ENCODE measurements around the gene TSPAN9.

Gene TSPAN9

DNA sequence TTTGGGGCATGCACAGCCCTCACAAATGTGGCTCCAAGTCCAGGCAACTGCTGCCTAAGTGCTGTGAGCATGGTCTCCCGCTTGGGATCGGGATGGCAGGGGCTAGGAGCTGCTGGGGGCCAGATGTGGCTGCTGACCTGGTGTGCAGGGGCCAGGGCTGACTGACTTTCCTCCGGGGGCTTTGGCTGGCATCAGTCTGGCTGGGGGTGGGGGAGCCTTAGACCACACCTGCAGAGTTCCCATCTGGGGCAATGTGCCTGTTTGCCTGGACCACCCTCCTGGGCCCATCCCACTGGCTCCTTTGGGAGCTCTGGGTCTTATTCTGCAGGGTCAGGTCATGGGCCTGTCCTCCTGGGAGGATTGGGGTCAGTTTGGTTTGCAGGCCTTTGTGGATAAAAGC lies 90.5 kb downstream of the TSPAN9 start:
- no peak overlapping the region for H3K9ac ChIP-seq (ENCODE audit: low read length)
- H3K36me3 ChIP-seq (ENCODE audit: low read length): no peaks in the 10 kb centered on the region
- H3K27me3 ChIP-seq (ENCODE audit: low read length): no peaks in the 10 kb centered on the region
- H3K79me2 ChIP-seq (ENCODE audit: insufficient read depth, low read length): no peaks in the 10 kb centered on the region
- H3K4me2 ChIP-seq (ENCODE audit: low read depth, low read length, poor library complexity, severe bottlenecking): no peak overlapping the region
- H3K9me3 ChIP-seq (ENCODE audit: insufficient read depth, low read length): no peaks in the 10 kb centered on the region
- no peak overlapping the region for H2AFZ ChIP-seq (ENCODE audit: low read depth, low read length, severe bottlenecking)
- H4K20me1 ChIP-seq (ENCODE audit: low read depth, low read length): no peaks in the 10 kb centered on the region
- H3K4me3 ChIP-seq (ENCODE audit: insufficient read depth, low read length, poor library complexity, severe bottlenecking): no peak overlapping the region
- TF ChIP-seq, protein P1, sequence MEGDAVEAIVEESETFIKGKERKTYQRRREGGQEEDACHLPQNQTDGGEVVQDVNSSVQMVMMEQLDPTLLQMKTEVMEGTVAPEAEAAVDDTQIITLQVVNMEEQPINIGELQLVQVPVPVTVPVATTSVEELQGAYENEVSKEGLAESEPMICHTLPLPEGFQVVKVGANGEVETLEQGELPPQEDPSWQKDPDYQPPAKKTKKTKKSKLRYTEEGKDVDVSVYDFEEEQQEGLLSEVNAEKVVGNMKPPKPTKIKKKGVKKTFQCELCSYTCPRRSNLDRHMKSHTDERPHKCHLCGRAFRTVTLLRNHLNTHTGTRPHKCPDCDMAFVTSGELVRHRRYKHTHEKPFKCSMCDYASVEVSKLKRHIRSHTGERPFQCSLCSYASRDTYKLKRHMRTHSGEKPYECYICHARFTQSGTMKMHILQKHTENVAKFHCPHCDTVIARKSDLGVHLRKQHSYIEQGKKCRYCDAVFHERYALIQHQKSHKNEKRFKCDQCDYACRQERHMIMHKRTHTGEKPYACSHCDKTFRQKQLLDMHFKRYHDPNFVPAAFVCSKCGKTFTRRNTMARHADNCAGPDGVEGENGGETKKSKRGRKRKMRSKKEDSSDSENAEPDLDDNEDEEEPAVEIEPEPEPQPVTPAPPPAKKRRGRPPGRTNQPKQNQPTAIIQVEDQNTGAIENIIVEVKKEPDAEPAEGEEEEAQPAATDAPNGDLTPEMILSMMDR (IDR thresholded peaks at IDR 0.05; ENCODE audit: insufficient read depth, low read length, poor library complexity, severe bottlenecking): no peak
- no peak for TF ChIP-seq EZH2phosphoT487 (conservative IDR thresholded peaks at IDR 0.05; ENCODE audit: low read length)
- no peaks in the 10 kb centered on the region for H3K9me2 ChIP-seq (replicated peaks; ENCODE audit: insufficient read depth, low read length)
- H3K27ac ChIP-seq (ENCODE audit: low read depth, low read length): no peak overlapping the region
- H3F3A ChIP-seq (ENCODE audit: insufficient read depth): no peaks in the 10 kb centered on the region

DNA sequence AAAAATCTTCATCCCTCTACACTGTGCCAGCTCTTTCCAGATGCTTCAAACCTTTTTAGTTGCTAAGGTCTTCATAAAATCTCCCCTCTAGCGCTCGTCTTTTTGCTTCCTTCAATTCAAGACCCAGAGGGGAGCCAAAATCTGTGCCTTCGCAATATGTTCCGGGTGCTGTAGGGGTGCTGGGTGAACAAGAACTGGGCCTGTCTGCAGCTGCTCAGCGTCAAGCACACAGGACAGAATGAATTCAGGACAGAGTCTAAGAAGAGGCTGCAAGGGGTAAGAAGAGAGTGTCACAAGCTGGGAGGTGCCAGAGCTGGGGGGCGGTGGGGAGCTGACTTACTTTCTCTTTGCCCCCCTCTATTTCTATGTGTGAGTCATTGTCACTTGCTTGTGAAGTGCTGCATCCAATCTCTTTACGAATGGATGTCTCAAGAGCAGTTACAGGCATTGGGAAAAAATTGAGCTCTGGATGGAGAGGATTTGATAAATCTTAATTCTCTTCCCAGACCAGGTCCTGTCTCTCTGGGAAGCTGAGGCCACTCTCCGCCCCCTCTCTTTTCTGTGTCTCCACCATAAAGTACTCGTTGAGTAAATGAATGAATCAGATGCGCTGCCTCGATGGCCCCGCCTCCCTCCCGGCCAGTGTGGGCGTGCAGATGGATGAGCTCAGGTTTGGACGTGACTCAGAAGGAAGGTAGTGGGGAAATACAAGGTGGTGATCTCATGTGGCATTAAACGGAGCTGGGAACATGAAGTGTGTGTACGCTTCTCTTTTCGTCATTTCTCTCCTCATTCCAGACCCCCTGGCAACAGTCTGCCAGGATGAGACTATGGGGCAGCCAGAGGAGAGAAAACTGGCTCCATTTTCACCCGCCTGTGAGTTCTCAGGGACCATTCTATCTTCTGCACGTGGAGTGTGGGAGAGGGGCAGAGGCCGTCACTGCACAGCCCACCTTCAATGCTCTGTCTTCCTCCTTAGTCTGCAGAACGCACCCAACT lies 91.3 kb downstream of the TSPAN9 start:
- Histone ChIP-seq H3K27me3 (ENCODE audit: low read length) (no peaks in the 10 kb centered on the region), H2AFZ (ENCODE audit: low read depth, low read length, severe bottlenecking) (no peak overlapping the region), H3F3A (ENCODE audit: insufficient read depth) (no peaks in the 10 kb centered on the region), H3K4me3 (ENCODE audit: insufficient read depth, low read length, poor library complexity, severe bottlenecking) (no peak overlapping the region), H3K27ac (ENCODE audit: low read depth, low read length) (no peak overlapping the region), H3K36me3 (ENCODE audit: low read length) (no peaks in the 10 kb centered on the region), H3K4me2 (ENCODE audit: low read depth, low read length, poor library complexity, severe bottlenecking) (no peak overlapping the region), H3K79me2 (ENCODE audit: insufficient read depth, low read length) (no peaks in the 10 kb centered on the region), H3K9ac (ENCODE audit: low read length) (no peak overlapping the region), H3K9me2 (replicated peaks; ENCODE audit: insufficient read depth, low read length) (no peaks in the 10 kb centered on the region), H4K20me1 (ENCODE audit: low read depth, low read length) (no peaks in the 10 kb centered on the region), H3K9me3 (ENCODE audit: insufficient read depth, low read length) (no peaks in the 10 kb centered on the region)
- no peak for TF ChIP-seq EZH2phosphoT487 (conservative IDR thresholded peaks at IDR 0.05; ENCODE audit: low read length)
- TF ChIP-seq, protein P1 (IDR thresholded peaks at IDR 0.05; ENCODE audit: insufficient read depth, low read length, poor library complexity, severe bottlenecking): no peak

DNA sequence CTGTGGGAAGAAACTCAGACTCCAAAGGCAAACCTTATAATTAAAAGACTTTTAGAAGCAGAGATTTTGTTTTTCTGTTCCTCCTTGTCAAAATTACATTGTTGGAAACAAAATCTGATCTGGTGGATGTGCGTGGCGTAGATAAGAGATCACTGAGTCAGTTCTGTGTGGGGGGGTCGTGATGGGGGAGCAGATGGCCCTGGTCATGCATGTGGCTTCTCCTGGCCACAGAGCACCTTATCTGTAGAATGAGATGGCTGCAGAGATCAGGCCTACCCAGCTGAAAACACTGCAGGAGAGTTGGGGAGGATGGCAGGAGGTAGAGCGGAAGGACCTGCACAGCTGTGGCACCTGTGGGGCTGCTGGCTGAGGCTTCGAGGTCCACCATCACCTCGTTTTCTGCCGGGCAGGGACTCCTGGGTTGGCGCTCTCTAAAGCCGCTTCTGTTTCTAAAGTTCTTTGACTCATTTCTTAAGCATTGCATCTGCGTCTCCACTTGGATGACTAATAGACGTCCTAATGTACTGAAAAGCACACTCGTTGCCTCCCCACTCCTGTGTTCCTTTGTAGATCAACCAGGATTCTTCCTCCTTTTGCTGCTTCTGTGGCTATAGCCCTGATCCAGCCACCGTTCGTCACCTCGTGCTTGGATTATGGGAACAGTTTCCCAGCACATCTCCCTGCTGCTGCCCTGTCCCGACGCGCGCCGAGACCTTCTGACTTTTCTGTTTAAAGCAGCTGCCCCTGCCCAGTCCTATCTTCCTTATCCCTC lies 93.4 kb downstream of the TSPAN9 start:
- Histone ChIP-seq H3K27me3 (ENCODE audit: low read length) (no peaks in the 10 kb centered on the region), H3F3A (ENCODE audit: insufficient read depth) (no peaks in the 10 kb centered on the region), H3K9ac (ENCODE audit: low read length) (no peak overlapping the region), H3K9me2 (replicated peaks; ENCODE audit: insufficient read depth, low read length) (no peaks in the 10 kb centered on the region), H3K79me2 (ENCODE audit: insufficient read depth, low read length) (no peaks in the 10 kb centered on the region), H3K9me3 (ENCODE audit: insufficient read depth, low read length) (no peaks in the 10 kb centered on the region), H3K4me3 (ENCODE audit: insufficient read depth, low read length, poor library complexity, severe bottlenecking) (no peak overlapping the region), H2AFZ (ENCODE audit: low read depth, low read length, severe bottlenecking) (no peak overlapping the region), H3K36me3 (ENCODE audit: low read length) (no peaks in the 10 kb centered on the region), H3K4me2 (ENCODE audit: low read depth, low read length, poor library complexity, severe bottlenecking) (no peak overlapping the region), H3K27ac (ENCODE audit: low read depth, low read length) (no peak overlapping the region), H4K20me1 (ENCODE audit: low read depth, low read length) (no peaks in the 10 kb centered on the region)
- TF ChIP-seq, protein P1 (IDR thresholded peaks at IDR 0.05; ENCODE audit: insufficient read depth, low read length, poor library complexity, severe bottlenecking): no peak
- no peak for TF ChIP-seq EZH2phosphoT487 (conservative IDR thresholded peaks at IDR 0.05; ENCODE audit: low read length)

All from SU-DHL-6 (cell line).